H9 (cell line): ENCODE results near the gene GLYR1. TPM values are rescaled to one million over a fixed set of nuclear protein-coding genes. Genes with fewer than 3 reads are reported as not detected.

Experiments used
- DNase-seq: peaks from one replicate; pipeline ENCODE4 v3.0.0-alpha.2; 2017
- H2AFZ ChIP-seq: one replicate; pipeline ENCODE4 v1.6.1; 2013; ENCODE audit warnings: mild to moderate bottlenecking, low read length, control low read depth, moderate library complexity
- H2AK5ac ChIP-seq: 2 replicates; pipeline ENCODE4 v1.6.1; 2013; ENCODE audit warnings: low read length, control low read depth, mixed read lengths; ENCODE audit not compliant: insufficient read length
- H2BK120ac ChIP-seq: one replicate; pipeline ENCODE4 v1.6.1; 2013; ENCODE audit warnings: low read depth, mild to moderate bottlenecking, low read length, control low read depth, inconsistent platforms; ENCODE audit not compliant: poor library complexity, severe bottlenecking
- H2BK12ac ChIP-seq: 2 replicates; pipeline ENCODE4 v1.6.1; 2013; ENCODE audit warnings: low read length, control low read depth, mixed read lengths, low read depth; ENCODE audit not compliant: insufficient read length
- H2BK15ac ChIP-seq: 2 replicates; pipeline ENCODE4 v1.6.1; 2013; ENCODE audit warnings: low read depth, low read length, control low read depth
- H2BK20ac ChIP-seq: one replicate; pipeline ENCODE4 v1.6.1; 2013; ENCODE audit warnings: low read depth, mild to moderate bottlenecking, low read length, control low read depth, inconsistent platforms; ENCODE audit not compliant: poor library complexity, severe bottlenecking
- H2BK5ac ChIP-seq: 2 replicates; pipeline ENCODE4 v1.6.1; 2013; ENCODE audit warnings: low read length, control low read depth, mixed read lengths; ENCODE audit not compliant: insufficient read length
- H3K14ac ChIP-seq: 2 replicates; pipeline ENCODE4 v1.6.1; 2013; ENCODE audit warnings: low read length, control low read depth; ENCODE audit not compliant: insufficient read depth
- H3K18ac ChIP-seq: 2 replicates; pipeline ENCODE4 v1.6.1; 2013; ENCODE audit warnings: low read depth, mild to moderate bottlenecking, mixed read lengths, low read length, control low read depth; ENCODE audit not compliant: insufficient read length
- H3K23ac ChIP-seq: 2 replicates; pipeline ENCODE4 v1.6.1; 2013; ENCODE audit warnings: low read length, control low read depth, mixed read lengths, low read depth; ENCODE audit not compliant: insufficient read length
- H3K23me2 ChIP-seq: 2 replicates; pipeline ENCODE4 v1.6.1; 2013; ENCODE audit warnings: low read depth, mild to moderate bottlenecking, mixed read lengths, low read length, control low read depth; ENCODE audit not compliant: insufficient read length, poor library complexity, severe bottlenecking
- H3K27ac ChIP-seq: 2 replicates; pipeline ENCODE4 v1.5.1; 2013; ENCODE audit warnings: low read length, control low read depth, mixed read lengths, low read depth; ENCODE audit not compliant: insufficient read length
- H3K27me3 ChIP-seq: 2 replicates; pipeline ENCODE4 v1.6.1; 2013; ENCODE audit warnings: low read length, control low read depth, inconsistent platforms; ENCODE audit not compliant: insufficient read depth
- H3K4ac ChIP-seq: 2 replicates; pipeline ENCODE4 v1.6.1; 2013; ENCODE audit warnings: low read depth, mild to moderate bottlenecking, control low read depth, inconsistent platforms, low read length, moderate library complexity
- H3K4me1 ChIP-seq: 2 replicates; pipeline ENCODE4 v1.6.1; 2013; ENCODE audit warnings: low read length, control low read depth, inconsistent platforms; ENCODE audit not compliant: insufficient read depth
- H3K4me2 ChIP-seq: 2 replicates; pipeline ENCODE4 v1.6.1; 2013; ENCODE audit warnings: low read length, control low read depth, mixed read lengths; ENCODE audit not compliant: insufficient read length, insufficient read depth
- H3K56ac ChIP-seq: 2 replicates; pipeline ENCODE4 v1.6.1; 2013; ENCODE audit warnings: low read depth, mild to moderate bottlenecking, mixed read lengths, low read length, control low read depth; ENCODE audit not compliant: insufficient read length
- H3K79me1 ChIP-seq: 2 replicates; pipeline ENCODE4 v1.6.1; 2013; ENCODE audit warnings: low read depth, mild to moderate bottlenecking, moderate library complexity, low read length, control low read depth, inconsistent platforms; ENCODE audit not compliant: insufficient read depth, poor library complexity, severe bottlenecking
- H3K79me2 ChIP-seq: 2 replicates; pipeline ENCODE4 v1.6.1; 2013; ENCODE audit warnings: low read length, control low read depth, inconsistent platforms; ENCODE audit not compliant: insufficient read depth
- H3K9ac ChIP-seq: 2 replicates; pipeline ENCODE4 v1.6.1; 2013; ENCODE audit warnings: low read length, control low read depth, mixed read lengths; ENCODE audit not compliant: insufficient read length; ENCODE audit errors: extremely low read depth
- H3K9me3 ChIP-seq: one replicate; pipeline ENCODE4 v1.6.1; 2013; ENCODE audit warnings: low read depth, low read length, inconsistent platforms; ENCODE audit not compliant: control insufficient read depth
- H3T11ph ChIP-seq: one replicate; pipeline ENCODE4 v1.6.1; 2013; ENCODE audit warnings: mild to moderate bottlenecking, low read length, control low read depth, inconsistent platforms
- H4K20me1 ChIP-seq: one replicate; pipeline ENCODE4 v1.6.1; 2013; ENCODE audit not compliant: control insufficient read depth, insufficient read length, insufficient read depth
- H4K5ac ChIP-seq: 2 replicates; pipeline ENCODE4 v1.6.1; 2013; ENCODE audit warnings: low read depth, mild to moderate bottlenecking, mixed read lengths, low read length, control low read depth; ENCODE audit not compliant: insufficient read length
- H4K8ac ChIP-seq: replicated peaks from 2 replicates; pipeline ENCODE4 v1.6.1; 2013; ENCODE audit warnings: low read length, control low read depth, mixed read lengths, low read depth; ENCODE audit not compliant: insufficient read length
- H4K91ac ChIP-seq: 2 replicates; pipeline ENCODE4 v1.6.1; 2013; ENCODE audit warnings: low read depth, mild to moderate bottlenecking, moderate library complexity, mixed read lengths, low read length, control low read depth; ENCODE audit not compliant: insufficient read length
- H3K27ac Mint-ChIP-seq, 3 experiments: 2 replicates in 2 of 3; 3 replicates in 1 of 3; pipeline ENCODE4 v1.8.0; 2020 to 2021; ENCODE audit warnings: mixed read lengths in 3 of 3, mild to moderate bottlenecking in 1 of 3, moderate library complexity in 1 of 3
- H3K27me3 Mint-ChIP-seq: 2 replicates; pipeline ENCODE4 v1.8.0; 2021; ENCODE audit warnings: low read depth, mild to moderate bottlenecking, moderate library complexity, mixed read lengths
- H3K36me3 Mint-ChIP-seq, 3 experiments: 2 replicates in 2 of 3; 3 replicates in 1 of 3; pipeline ENCODE4 v1.8.0; 2020 to 2021; ENCODE audit warnings: low read depth in 3 of 3, mixed read lengths in 3 of 3; ENCODE audit not compliant: insufficient read depth in 1 of 3
- H3K4me1 Mint-ChIP-seq, 2 experiments: 2 replicates each; pipeline ENCODE4 v1.8.0; 2020; ENCODE audit warnings: mixed read lengths in 2 of 2
- H3K4me3 Mint-ChIP-seq, 2 experiments: 2 replicates in 1 of 2; 3 replicates in 1 of 2; pipeline ENCODE4 v1.8.0; 2020 to 2021; ENCODE audit warnings: mild to moderate bottlenecking in 2 of 2, mixed read lengths in 2 of 2, moderate library complexity in 1 of 2
- H3K9me3 Mint-ChIP-seq, 2 experiments: 2 replicates in 1 of 2; 3 replicates in 1 of 2; pipeline ENCODE4 v1.8.0; 2020; ENCODE audit warnings: mild to moderate bottlenecking in 2 of 2, mixed read lengths in 2 of 2, moderate library complexity in 1 of 2
- CTCF ChIP-seq: fragments of 200-600 bp; sonication (generic); conservative IDR thresholded peaks from 3 replicates; pipeline ENCODE4 v1.8.0; 2021; ENCODE audit warnings: antibody characterized with exemption, mild to moderate bottlenecking
- WGBS: extraction: QIAGEN DNeasy Blood & Tissue Kit; methylation state at CpG from one replicate; pipeline ENCODE4 v1.1.7; 2013; ENCODE audit warnings: missing lambda C conversion rate, low lambda C conversion rate, mixed read lengths; ENCODE audit not compliant: insufficient read length; ENCODE audit errors: extremely low coverage; 5-methylcytosine and 5-hydroxymethylcytosine counted together
- total RNA-seq: library from RNA; stranded (reverse); gene quantifications from 2 replicates; pipeline ENCODE4 v1.2.1, GENCODE V29; 2021

Gene GLYR1
- total RNA-seq, 1 experiment from 2014 or later = 114 TPM

- H3K27me3 ChIP-seq = no peaks in the 10 kb centered on the region
- H3K56ac ChIP-seq = no peak overlapping the region
- H3K27me3 Mint-ChIP-seq = no peaks in the 10 kb centered on the region
- no peak overlapping the region for H3K4me2 ChIP-seq
- WGBS = no CpG with 5 or more reads among the region's 7 CpGs
- no peak overlapping the region for H3K27ac ChIP-seq
- no peaks in the 10 kb centered on the region for H4K20me1 ChIP-seq
- H2BK12ac ChIP-seq = no peak overlapping the region
- TF ChIP-seq CTCF = no peak
- no peak overlapping the region for H3K4ac ChIP-seq
- no peak overlapping the region for H2BK15ac ChIP-seq
- H3K23ac ChIP-seq = no peak overlapping the region
- no peak overlapping the region for H2BK120ac ChIP-seq
- H4K91ac ChIP-seq = no peak overlapping the region
- no peak overlapping the region for H3K18ac ChIP-seq
- no peak overlapping the region for H2BK5ac ChIP-seq
- no peak overlapping the region for H2AFZ ChIP-seq
- peaks cover 5% of the 10 kb centered on the region for H3K23me2 ChIP-seq
- H3K9me3 Mint-ChIP-seq = no peaks in the 10 kb centered on the region
- H3K4me3 Mint-ChIP-seq = no peak overlapping the region
- no peak overlapping the region for H4K8ac ChIP-seq
- no peaks in the 10 kb centered on the region for H3K79me2 ChIP-seq
- H2BK20ac ChIP-seq = no peak overlapping the region
- H3K9me3 ChIP-seq = no peaks in the 10 kb centered on the region
- no peaks in the 10 kb centered on the region for H3K4me1 ChIP-seq
- H3K9ac ChIP-seq = no peak overlapping the region
- no peak for DNase-seq
- no peak overlapping the region for H3T11ph ChIP-seq
- peaks cover 14 to 17% of the 10 kb centered on the region in 2 experiments for H3K4me1 Mint-ChIP-seq
- H3K27ac Mint-ChIP-seq = no peak overlapping the region
- H3K14ac ChIP-seq = no peak overlapping the region
- H3K79me1 ChIP-seq = no peaks in the 10 kb centered on the region
- no peak overlapping the region for H4K5ac ChIP-seq
- no peak overlapping the region for H2AK5ac ChIP-seq
- H3K36me3 Mint-ChIP-seq = peaks cover 21 to 55% (median 47%) of the 10 kb centered on the region in 3 experiments
Measured at GRCh38 chr16:4763791-4764190, 83.3 kb downstream of the GLYR1 start.
